Measurements from ENCODE around the gene CYP2C18.

The CYP2C18 gene

GRCh38 chr10:94785211-94785610 is 101.7 kb downstream of the CYP2C18 start:
- no peak overlapping the region for H3K27ac ChIP-seq
- H3K4me3 ChIP-seq, result no peak overlapping the region
- no peak overlapping the region for H3K4me2 ChIP-seq
- TF ChIP-seq Cebpa-rat (IDR thresholded peaks at IDR 0.05), result no peak
- no peaks in the 10 kb centered on the region for H3K4me1 ChIP-seq
- H4K20me1 ChIP-seq, result no peaks in the 10 kb centered on the region
- H3K27me3 ChIP-seq, result no peaks in the 10 kb centered on the region
- no peaks in the 10 kb centered on the region for H3K9me3 ChIP-seq
- H3K9ac ChIP-seq, result no peak overlapping the region
- no peaks in the 10 kb centered on the region for H3K36me3 ChIP-seq
